Endodermal cell (in vitro differentiated cells): ENCODE measurements around the gene PLCB4. TPM values are rescaled to one million over a fixed set of nuclear protein-coding genes. Genes with fewer than 3 reads are reported as not detected.

ENCODE experiments used
- DNase-seq: peaks from one replicate; pipeline ENCODE4 v3.0.0-alpha.2; 2017
- H3K27ac ChIP-seq: 2 replicates; pipeline ENCODE4 v1.5.1; 2013; ENCODE audit warnings: mild to moderate bottlenecking, low read depth, low read length, moderate library complexity
- H3K27me3 ChIP-seq: 2 replicates; pipeline ENCODE4 v1.6.1; 2013; ENCODE audit warnings: mild to moderate bottlenecking, low read length, moderate library complexity; ENCODE audit not compliant: insufficient read depth, control insufficient read depth, poor library complexity, severe bottlenecking
- H3K36me3 ChIP-seq: 2 replicates; pipeline ENCODE4 v1.7.0; 2013; ENCODE audit warnings: mild to moderate bottlenecking, low read length, moderate library complexity; ENCODE audit not compliant: control insufficient read depth, insufficient read depth
- H3K4me1 ChIP-seq: one replicate; pipeline ENCODE4 v1.7.0; 2013; ENCODE audit warnings: low read length; ENCODE audit not compliant: control insufficient read depth, insufficient read depth
- H3K4me3 ChIP-seq: 2 replicates; pipeline ENCODE4 v1.5.1; 2013; ENCODE audit warnings: mild to moderate bottlenecking, low read length, moderate library complexity
- H3K9ac ChIP-seq: 2 replicates; pipeline ENCODE4 v1.6.1; 2013; ENCODE audit warnings: mild to moderate bottlenecking, low read length, moderate library complexity; ENCODE audit not compliant: poor library complexity, severe bottlenecking; ENCODE audit errors: extremely low read depth
- H3K9me3 ChIP-seq: 2 replicates; pipeline ENCODE4 v1.6.1; 2013; ENCODE audit warnings: mild to moderate bottlenecking, low read length, moderate library complexity; ENCODE audit not compliant: control insufficient read depth
- H3K27ac Mint-ChIP-seq: 2 replicates; pipeline ENCODE4 v1.8.0; 2020; ENCODE audit warnings: mixed read lengths
- H3K27me3 Mint-ChIP-seq: 2 replicates; pipeline ENCODE4 v1.8.0; 2021; ENCODE audit warnings: mild to moderate bottlenecking, mixed read lengths; ENCODE audit not compliant: insufficient read depth
- H3K36me3 Mint-ChIP-seq: 2 replicates; pipeline ENCODE4 v1.8.0; 2020; ENCODE audit warnings: low read depth, mixed read lengths
- H3K4me1 Mint-ChIP-seq: 2 replicates; pipeline ENCODE4 v1.8.0; 2020; ENCODE audit warnings: mixed read lengths
- H3K4me3 Mint-ChIP-seq: 2 replicates; pipeline ENCODE4 v1.8.0; 2020; ENCODE audit warnings: mild to moderate bottlenecking, moderate library complexity, mixed read lengths
- H3K9me3 Mint-ChIP-seq: 2 replicates; pipeline ENCODE4 v1.8.0; 2020; ENCODE audit warnings: mild to moderate bottlenecking, mixed read lengths
- WGBS, 2 experiments: methylation state at CpG; one replicate each; pipeline versions ENCODE4 v1.1.5 to v1.1.7; 2013; ENCODE audit warnings: missing lambda C conversion rate in 2 of 2, mixed read lengths in 1 of 2; ENCODE audit not compliant: insufficient coverage in 1 of 2, insufficient read length in 1 of 2; 5-methylcytosine and 5-hydroxymethylcytosine counted together
- total RNA-seq, 2 donors: library from RNA; stranded (reverse); fragmentation: NEBNext Ultra II Directional in 1 of 2; extraction: Animal tissue kit (Norgen Biotek cat#: 25700) in 1 of 2; gene quantifications; 2 replicates in 1 of 2; 3 replicates in 1 of 2; pipeline ENCODE4 v1.2.1, GENCODE V29; 2021
- TF ChIP-seq, protein P1 (sequence below): fragments of 200-600 bp; sonication (generic); conservative IDR thresholded peaks from 2 replicates; pipeline ENCODE4 v1.5.0; 2021; ENCODE audit warnings: antibody characterized with exemption, mild to moderate bottlenecking

PLCB4 gene
- total RNA-seq, 2 donors from 2014 or later = 14.4 to 14.6 TPM

DNA sequence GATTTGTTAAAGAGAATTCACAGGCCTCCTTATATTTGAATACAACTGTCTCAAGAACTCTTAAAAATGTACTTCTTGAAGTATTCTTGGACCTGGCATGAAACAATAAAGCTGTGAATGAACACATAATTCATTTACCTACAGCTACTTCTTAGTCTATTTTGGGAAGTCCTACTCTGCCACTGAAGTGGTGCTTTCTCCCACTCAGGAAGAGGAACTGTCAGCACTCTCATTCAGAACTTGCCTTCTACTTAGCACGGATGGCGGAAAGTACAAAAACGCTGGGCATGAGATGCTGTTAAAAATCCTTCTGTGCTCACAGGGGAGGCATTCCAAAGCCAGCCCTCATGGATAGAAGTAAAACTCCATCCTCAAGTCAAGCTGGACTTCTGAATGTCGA lies 300.7 kb downstream of the PLCB4 start:
- H3K9me3 Mint-ChIP-seq = no peaks in the 10 kb centered on the region
- TF ChIP-seq, protein P1, sequence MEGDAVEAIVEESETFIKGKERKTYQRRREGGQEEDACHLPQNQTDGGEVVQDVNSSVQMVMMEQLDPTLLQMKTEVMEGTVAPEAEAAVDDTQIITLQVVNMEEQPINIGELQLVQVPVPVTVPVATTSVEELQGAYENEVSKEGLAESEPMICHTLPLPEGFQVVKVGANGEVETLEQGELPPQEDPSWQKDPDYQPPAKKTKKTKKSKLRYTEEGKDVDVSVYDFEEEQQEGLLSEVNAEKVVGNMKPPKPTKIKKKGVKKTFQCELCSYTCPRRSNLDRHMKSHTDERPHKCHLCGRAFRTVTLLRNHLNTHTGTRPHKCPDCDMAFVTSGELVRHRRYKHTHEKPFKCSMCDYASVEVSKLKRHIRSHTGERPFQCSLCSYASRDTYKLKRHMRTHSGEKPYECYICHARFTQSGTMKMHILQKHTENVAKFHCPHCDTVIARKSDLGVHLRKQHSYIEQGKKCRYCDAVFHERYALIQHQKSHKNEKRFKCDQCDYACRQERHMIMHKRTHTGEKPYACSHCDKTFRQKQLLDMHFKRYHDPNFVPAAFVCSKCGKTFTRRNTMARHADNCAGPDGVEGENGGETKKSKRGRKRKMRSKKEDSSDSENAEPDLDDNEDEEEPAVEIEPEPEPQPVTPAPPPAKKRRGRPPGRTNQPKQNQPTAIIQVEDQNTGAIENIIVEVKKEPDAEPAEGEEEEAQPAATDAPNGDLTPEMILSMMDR = no peak
- no peak overlapping the region for H3K4me3 ChIP-seq
- H3K27me3 Mint-ChIP-seq = no peaks in the 10 kb centered on the region
- H3K9me3 ChIP-seq = no peaks in the 10 kb centered on the region
- H3K27ac ChIP-seq = no peak overlapping the region
- DNase-seq = no peak
- no peak overlapping the region for H3K27ac Mint-ChIP-seq
- peaks cover under 1% of the 10 kb centered on the region for H3K36me3 Mint-ChIP-seq
- peaks cover 5% of the 10 kb centered on the region for H3K4me1 Mint-ChIP-seq
- 91 to 96% methylated on average over 4 of the region's 4 CpGs for WGBS, 2 experiments
- H3K27me3 ChIP-seq = no peaks in the 10 kb centered on the region
- no peak overlapping the region for H3K4me3 Mint-ChIP-seq
- no peaks in the 10 kb centered on the region for H3K4me1 ChIP-seq
- no peak overlapping the region for H3K9ac ChIP-seq
- H3K36me3 ChIP-seq = no peaks in the 10 kb centered on the region

DNA sequence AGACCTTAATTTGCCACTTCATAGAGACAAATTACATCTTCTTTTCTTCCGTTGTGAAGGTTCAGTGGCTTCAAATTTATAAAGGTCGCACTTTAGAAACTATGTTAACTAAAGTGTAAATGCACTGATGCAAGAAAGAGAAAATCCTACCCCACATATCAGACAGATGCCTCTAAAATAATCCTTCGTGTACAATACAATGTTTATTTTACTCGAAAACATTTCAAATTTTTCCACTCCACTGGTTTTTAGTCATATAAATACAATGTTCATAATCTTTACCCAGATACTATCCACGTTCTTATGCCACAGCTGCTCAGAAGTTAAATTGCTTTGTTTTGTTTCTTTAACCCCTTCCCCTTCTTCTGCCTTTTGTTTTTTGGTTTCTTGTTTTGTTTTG lies 305.2 kb downstream of the PLCB4 start:
- H3K4me3 Mint-ChIP-seq = no peak overlapping the region
- TF ChIP-seq, protein P1 = no peak
- Histone ChIP-seq H3K9me3 (no peaks in the 10 kb centered on the region), H3K4me3 (no peak overlapping the region), H3K27me3 (no peaks in the 10 kb centered on the region), H3K9ac (no peak overlapping the region), H3K27ac (no peak overlapping the region), H3K36me3 (no peaks in the 10 kb centered on the region), H3K4me1 (no peaks in the 10 kb centered on the region)
- 90 to 91% methylated on average over 3 to 5 of the region's 5 CpGs for WGBS, 2 experiments
- H3K27me3 Mint-ChIP-seq = no peaks in the 10 kb centered on the region
- no peak for DNase-seq
- H3K9me3 Mint-ChIP-seq = no peaks in the 10 kb centered on the region
- peaks cover 13% of the 10 kb centered on the region for H3K4me1 Mint-ChIP-seq
- H3K36me3 Mint-ChIP-seq = no peaks in the 10 kb centered on the region
- peak overlapping the region; percentile 15 for H3K27ac Mint-ChIP-seq

DNA sequence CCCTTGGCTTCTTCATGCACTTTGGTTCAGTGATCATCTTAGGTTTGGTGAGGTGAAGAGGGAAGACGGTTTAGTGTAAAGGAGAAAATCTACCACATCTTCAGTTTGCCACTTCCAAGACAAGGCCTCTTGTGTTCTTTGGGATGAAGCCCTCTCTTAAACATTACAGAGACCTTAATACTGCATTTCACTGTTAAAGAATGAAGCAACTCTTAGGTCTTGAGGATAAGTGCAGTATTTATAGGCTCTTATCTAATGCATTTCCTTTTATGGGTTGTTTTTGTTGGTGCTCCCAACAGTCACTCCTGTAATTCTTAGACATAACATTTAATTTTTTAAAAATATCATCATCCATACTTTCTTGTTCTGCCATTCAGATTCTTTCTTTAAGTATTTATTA lies 305.6 kb downstream of the PLCB4 start:
- H3K9me3 ChIP-seq = no peaks in the 10 kb centered on the region
- Mint-ChIP-seq H3K27me3 (no peaks in the 10 kb centered on the region), H3K9me3 (no peaks in the 10 kb centered on the region), H3K4me3 (no peak overlapping the region), H3K36me3 (no peaks in the 10 kb centered on the region), H3K27ac (peak overlapping the region; percentile 15), H3K4me1 (peaks cover 13% of the 10 kb centered on the region)
- H3K27me3 ChIP-seq = no peaks in the 10 kb centered on the region
- H3K27ac ChIP-seq = no peak overlapping the region
- WGBS, 2 experiments = no CpG with 5 or more reads among the region's 1 CpG
- H3K36me3 ChIP-seq = no peaks in the 10 kb centered on the region
- no peak for DNase-seq
- H3K4me1 ChIP-seq = no peaks in the 10 kb centered on the region
- no peak overlapping the region for H3K9ac ChIP-seq
- TF ChIP-seq, protein P1 = no peak
- H3K4me3 ChIP-seq = no peak overlapping the region
